Lower leg skin (tissue), 4 donors: ENCODE measurements around the gene TXNDC8. TPM values are rescaled to one million over a fixed set of nuclear protein-coding genes. Genes with fewer than 3 reads are reported as not detected.
"Not testable (repeated sequence)": the region's sequence is repeated elsewhere in the genome, so short reads cannot be mapped to it uniquely, and the experiment has no call there.

ENCODE experiments used
- DNase-seq, 2 donors: peaks; one replicate each; pipeline ENCODE4 v3.0.0-alpha.2; 2019; ENCODE audit warnings: low spot score in 2 of 2
- H3K4me3 ChIP-seq: fragments of 200-600 bp; sonication (generic); 2 replicates; pipeline ENCODE4 v1.5.1; 2017; ENCODE audit warnings: mild to moderate bottlenecking, low read depth; ENCODE audit not compliant: poor library complexity, severe bottlenecking
- POLR2A ChIP-seq, 2 donors: fragments of 450-650 bp; IDR thresholded peaks; one replicate each; pipeline ENCODE4 v1.6.1; 2016 to 2017; ENCODE audit warnings: antibody characterized with exemption in 2 of 2, mild to moderate bottlenecking in 1 of 2, moderate library complexity in 1 of 2
- WGBS, 2 donors: methylation state at CpG; one replicate each; pipeline ENCODE4 v1.1.5; 2018; 5-methylcytosine and 5-hydroxymethylcytosine counted together
- intact Hi-C: fragments of 100-400 bp; cut with DNase I; formaldehyde crosslinking; loops from one replicate; pipeline ENCODE4 v1.15.0; 2023; ENCODE audit warnings: low total_unique reads
- total RNA-seq, 4 donors: library from RNA; depleted of rRNA; stranded (reverse); fragments of >200 nt; gene quantifications; one replicate each; pipeline ENCODE4 v1.1.0, GENCODE V29; 2016
- TF ChIP-seq, protein P1 (sequence below), 3 donors: fragments of 450-650 bp; IDR thresholded peaks; one replicate each; pipeline ENCODE4 v1.5.1; 2016; ENCODE audit warnings: antibody characterized with exemption in 3 of 3, mild to moderate bottlenecking in 3 of 3, moderate library complexity in 2 of 3

Gene TXNDC8
- total RNA-seq, 4 donors from 2014 or later: not detected

DNA sequence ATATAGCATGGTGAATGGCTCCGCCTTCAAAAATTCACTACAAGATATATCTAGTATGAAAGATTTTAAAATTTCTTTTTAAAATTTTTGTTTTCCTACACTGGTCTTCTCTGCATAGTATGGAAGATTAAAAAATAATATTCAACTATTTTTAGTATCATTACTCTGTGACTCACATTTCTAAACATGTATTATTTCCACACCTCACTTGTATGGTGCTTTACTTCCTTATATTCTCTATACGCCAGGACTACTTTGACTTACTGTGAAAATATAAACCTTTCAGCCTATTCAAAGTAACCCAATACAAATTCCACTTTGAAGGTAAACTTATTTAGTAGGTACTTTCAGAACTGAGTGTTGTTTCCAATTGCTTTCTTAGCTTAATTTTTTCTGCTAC is 26.8 kb upstream of the TXNDC8 start:
- TF ChIP-seq POLR2A (IDR thresholded peaks at IDR 0.05): no peak
- TF ChIP-seq, protein P1, sequence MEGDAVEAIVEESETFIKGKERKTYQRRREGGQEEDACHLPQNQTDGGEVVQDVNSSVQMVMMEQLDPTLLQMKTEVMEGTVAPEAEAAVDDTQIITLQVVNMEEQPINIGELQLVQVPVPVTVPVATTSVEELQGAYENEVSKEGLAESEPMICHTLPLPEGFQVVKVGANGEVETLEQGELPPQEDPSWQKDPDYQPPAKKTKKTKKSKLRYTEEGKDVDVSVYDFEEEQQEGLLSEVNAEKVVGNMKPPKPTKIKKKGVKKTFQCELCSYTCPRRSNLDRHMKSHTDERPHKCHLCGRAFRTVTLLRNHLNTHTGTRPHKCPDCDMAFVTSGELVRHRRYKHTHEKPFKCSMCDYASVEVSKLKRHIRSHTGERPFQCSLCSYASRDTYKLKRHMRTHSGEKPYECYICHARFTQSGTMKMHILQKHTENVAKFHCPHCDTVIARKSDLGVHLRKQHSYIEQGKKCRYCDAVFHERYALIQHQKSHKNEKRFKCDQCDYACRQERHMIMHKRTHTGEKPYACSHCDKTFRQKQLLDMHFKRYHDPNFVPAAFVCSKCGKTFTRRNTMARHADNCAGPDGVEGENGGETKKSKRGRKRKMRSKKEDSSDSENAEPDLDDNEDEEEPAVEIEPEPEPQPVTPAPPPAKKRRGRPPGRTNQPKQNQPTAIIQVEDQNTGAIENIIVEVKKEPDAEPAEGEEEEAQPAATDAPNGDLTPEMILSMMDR (IDR thresholded peaks at IDR 0.05): no peak
- intact Hi-C loops: no loop called here
- no peak overlapping the region for H3K4me3 ChIP-seq
- 77 to 86% methylated on average over 2 of the region's 2 CpGs for WGBS, 2 donors
- no peak for DNase-seq

DNA sequence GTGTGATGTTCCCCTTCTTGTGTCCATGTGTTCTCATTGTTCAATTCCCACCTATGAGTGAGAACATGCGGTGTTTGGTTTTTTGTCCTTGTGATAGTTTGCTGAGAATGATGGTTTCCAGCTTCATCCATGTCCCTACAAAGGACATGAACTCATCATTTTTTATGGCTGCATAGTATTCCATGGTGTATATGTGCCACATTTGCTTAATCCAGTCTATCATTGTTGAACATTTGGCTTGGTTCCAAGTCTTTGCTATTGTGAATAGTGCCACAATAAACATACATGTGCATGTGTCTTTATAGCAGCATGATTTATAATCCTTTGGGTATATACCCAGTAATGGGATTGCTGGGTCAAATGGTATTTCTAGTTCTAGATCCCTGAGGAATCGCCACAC is 21.3 kb upstream of the TXNDC8 start:
- 92 to 100% methylated on average over 1 to 2 of the region's 2 CpGs for WGBS, 2 donors
- intact Hi-C loops: loop anchor here (10.0 kb wide), 1 partner anchor 104 kb away; the partner anchor contains the start of gene TXN
- DNase-seq, H3K4me3 ChIP-seq: not testable (repeated sequence)

DNA sequence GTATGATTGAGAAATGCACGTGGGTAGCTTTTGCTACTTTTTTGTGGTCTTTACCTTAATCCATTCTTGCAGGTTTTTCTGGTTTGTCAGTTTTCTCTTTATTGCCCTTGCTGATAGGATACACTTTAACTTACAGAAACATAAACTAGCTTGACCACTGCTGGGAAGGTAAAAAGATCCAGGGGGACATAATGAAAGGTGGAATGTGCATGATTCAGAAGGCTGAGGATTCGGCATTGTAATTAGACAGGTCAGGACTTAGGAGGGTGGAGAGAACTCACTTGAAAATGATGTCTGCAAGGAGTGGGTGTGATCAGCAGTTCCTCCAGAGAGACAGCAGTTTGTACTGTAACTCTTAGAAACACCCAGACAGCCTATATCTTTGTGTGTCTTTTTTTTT is 19.8 kb upstream of the TXNDC8 start:
- no peak for TF ChIP-seq POLR2A (IDR thresholded peaks at IDR 0.05)
- TF ChIP-seq, protein P1 (IDR thresholded peaks at IDR 0.05): no peak
- intact Hi-C loops: loop anchor here (10.0 kb wide), 1 partner anchor 103 kb away; the partner anchor contains the start of gene TXN
- no peak overlapping the region for H3K4me3 ChIP-seq
- WGBS, 2 donors: 54 to 62% methylated on average over 2 of the region's 2 CpGs
- no peak for DNase-seq

DNA sequence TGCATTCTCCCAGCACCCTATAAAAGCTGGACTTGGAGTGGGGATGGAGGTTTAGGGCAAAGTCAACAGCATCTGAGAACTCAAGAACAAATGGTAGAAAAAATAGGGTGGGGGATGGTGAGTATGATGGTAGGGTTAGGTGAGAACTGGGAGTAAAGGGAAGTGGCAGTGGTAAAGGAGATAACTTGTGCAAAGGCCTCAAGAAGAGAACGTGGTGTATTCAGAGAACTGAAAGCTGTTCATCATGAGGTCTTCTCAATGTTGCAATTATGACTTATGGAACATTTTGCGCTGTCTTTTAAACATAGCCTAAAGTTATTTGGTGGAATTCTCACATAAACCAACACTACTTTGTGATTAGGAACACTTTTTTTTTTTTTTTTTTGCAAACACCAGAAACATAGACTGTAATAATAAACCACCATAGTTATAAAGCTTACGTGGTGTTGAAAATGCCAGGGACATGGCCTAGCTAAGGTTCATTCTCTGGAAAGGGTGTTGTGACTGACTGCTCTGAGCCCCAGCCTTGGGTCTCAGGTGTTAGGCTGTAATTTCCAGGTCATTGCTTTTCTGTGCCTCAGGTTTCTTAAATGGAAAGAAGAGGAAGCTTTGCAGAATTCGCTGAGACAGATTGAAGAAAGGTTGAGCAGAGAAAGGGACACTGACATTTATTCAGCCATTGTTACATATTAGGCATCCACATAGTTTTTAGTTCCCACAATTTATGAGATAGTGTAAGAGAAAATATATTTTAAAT is 19.2 kb upstream of the TXNDC8 start:
- TF ChIP-seq POLR2A (IDR thresholded peaks at IDR 0.05): no peak
- DNase-seq: no peak
- WGBS, 2 donors: 89 to 91% methylated on average over 4 of the region's 4 CpGs
- no peak overlapping the region for H3K4me3 ChIP-seq
- intact Hi-C loops: loop anchor here (10.0 kb wide), 1 partner anchor 102 kb away; the partner anchor contains the start of gene TXN

DNA sequence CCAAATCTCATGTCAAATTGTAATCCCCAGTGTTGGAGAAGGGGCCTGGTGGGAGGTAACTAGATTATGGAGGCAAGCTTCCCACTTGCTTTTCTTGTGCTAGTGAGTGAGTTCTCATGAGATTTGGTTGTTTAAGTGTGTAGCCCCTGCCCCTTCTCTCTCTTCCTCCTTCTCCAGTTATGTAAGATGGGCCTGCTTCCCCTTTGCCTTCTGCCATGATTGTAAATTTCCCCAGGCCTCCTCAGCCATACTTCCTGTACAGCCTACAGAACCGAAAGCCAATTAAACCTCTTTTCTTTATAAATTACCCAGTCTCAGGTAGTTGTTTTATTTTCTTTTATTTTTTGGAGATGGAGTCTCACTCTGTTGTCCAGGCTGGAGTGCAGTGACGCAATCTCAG is 18.2 kb upstream of the TXNDC8 start:
- DNase-seq: no peak
- no peak for TF ChIP-seq POLR2A (IDR thresholded peaks at IDR 0.05)
- TF ChIP-seq, protein P1 (IDR thresholded peaks at IDR 0.05): no peak
- intact Hi-C loops: loop anchor here (10.0 kb wide), 1 partner anchor 101 kb away; the partner anchor contains the start of gene TXN
- WGBS, 2 donors: 82 to 92% methylated on average over 2 of the region's 2 CpGs
- no peak overlapping the region for H3K4me3 ChIP-seq

DNA sequence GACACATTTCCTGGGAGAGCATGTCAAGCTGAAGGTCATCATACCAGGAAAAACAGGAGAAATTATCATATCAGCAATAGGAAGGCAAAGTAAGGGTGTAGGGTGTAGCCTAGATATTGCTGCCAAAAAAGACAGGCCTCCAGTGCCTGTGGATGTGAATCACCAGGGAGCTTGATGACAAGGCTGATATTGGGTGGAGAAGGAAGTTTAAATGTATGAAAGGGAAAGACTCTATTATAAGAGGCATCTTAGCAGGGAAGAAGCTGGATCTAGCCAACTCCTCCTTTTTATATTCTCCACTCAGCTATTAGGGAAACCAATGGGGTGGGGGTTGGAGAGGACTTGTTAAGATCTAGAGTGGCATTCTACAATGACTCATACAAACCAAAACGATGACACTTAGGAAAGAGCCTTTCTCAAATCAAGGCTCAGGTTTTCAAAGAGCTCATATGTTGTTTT is 13.4 kb upstream of the TXNDC8 start:
- 3 to 18% methylated on average over 1 of the region's 1 CpG for WGBS, 2 donors
- intact Hi-C loops: loop anchor here (10.0 kb wide), 1 partner anchor 96 kb away; the partner anchor contains the start of gene TXN
- peak in 1 of 2 donors; percentile 42 for DNase-seq
- TF ChIP-seq, protein P1 (IDR thresholded peaks at IDR 0.05): no peak
- no peak for TF ChIP-seq POLR2A (IDR thresholded peaks at IDR 0.05)
- H3K4me3 ChIP-seq: no peak overlapping the region
